CD4-positive, alpha-beta T cell (primary cell): ENCODE results near the gene HOXA3. TPM values are rescaled to one million over a fixed set of nuclear protein-coding genes. Genes with fewer than 3 reads are reported as not detected.
A peak's percentile ranks its signal among the peaks of the same experiment; 100 is the strongest.

Source experiments
- ATAC-seq: fragments of 200-7000 bp; cut with Tn5 transposase; one replicate; pipeline ENCODE4 v1.10.0; 2022; ENCODE audit warnings: mild to moderate bottlenecking; ENCODE audit not compliant: poor library complexity
- CTCF ChIA-PET: fragments of 350-600 bp; sonication (Branson Sonifier 250); formaldehyde crosslinking; loops from one replicate; lab custom pipeline; 2021; ENCODE audit warnings: antibody characterized with exemption, inconsistent platforms; lab: Charles Lee
- POLR2A ChIA-PET: fragments of 350-600 bp; sonication (Branson Sonifier 250); formaldehyde crosslinking; loops from one replicate; lab custom pipeline; 2021; ENCODE audit warnings: antibody characterized with exemption, inconsistent platforms; lab: Charles Lee
- DNase-seq, 14 experiments: peaks; one replicate each; pipeline ENCODE4 v3.0.0-alpha.2; 2013 to 2020; ENCODE audit warnings: mixed read lengths in 2 of 14
- H3K27ac ChIP-seq, 2 donors: one replicate each; pipeline versions ENCODE4 v1.5.1 to v1.7.0; 2013; ENCODE audit warnings: low read length in 2 of 2, low read depth in 1 of 2, mild to moderate bottlenecking in 1 of 2
- H3K27me3 ChIP-seq, 2 experiments: 1 replicate in 1 of 2; 2 replicates in 1 of 2; pipeline versions ENCODE4 v1.6.1 to v1.7.0; 2013; ENCODE audit warnings: low read length in 2 of 2, control low read depth in 1 of 2, mild to moderate bottlenecking in 1 of 2, moderate library complexity in 1 of 2; ENCODE audit not compliant: insufficient read depth in 2 of 2, control insufficient read depth in 1 of 2
- H3K36me3 ChIP-seq: one replicate; pipeline ENCODE4 v1.6.1; 2013; ENCODE audit warnings: low read length, control low read depth; ENCODE audit not compliant: insufficient read depth
- H3K4me1 ChIP-seq: one replicate; pipeline ENCODE4 v1.6.1; 2013; ENCODE audit warnings: low read length, control low read depth; ENCODE audit not compliant: insufficient read depth
- H3K4me3 ChIP-seq: one replicate; pipeline ENCODE4 v1.5.1; 2013; ENCODE audit warnings: mild to moderate bottlenecking, low read length, moderate library complexity
- H3K9me3 ChIP-seq, 2 experiments: 1 replicate in 1 of 2; 2 replicates in 1 of 2; pipeline versions ENCODE4 v1.6.1 to v1.7.0; 2013; ENCODE audit warnings: low read length in 2 of 2, mild to moderate bottlenecking in 2 of 2, control low read depth in 1 of 2, moderate library complexity in 1 of 2; ENCODE audit not compliant: control insufficient read depth in 1 of 2, insufficient read depth in 1 of 2
- H3K27ac Mint-ChIP-seq: one replicate; pipeline ENCODE4 v1.8.0; 2020; ENCODE audit warnings: mixed read lengths
- H3K27me3 Mint-ChIP-seq: one replicate; pipeline ENCODE4 v1.8.0; 2021; ENCODE audit warnings: mixed read lengths
- H3K36me3 Mint-ChIP-seq: one replicate; pipeline ENCODE4 v1.8.0; 2021; ENCODE audit warnings: low read depth, mixed read lengths
- H3K4me1 Mint-ChIP-seq: one replicate; pipeline ENCODE4 v1.8.0; 2021; ENCODE audit warnings: low read depth, mixed read lengths
- H3K4me3 Mint-ChIP-seq: one replicate; pipeline ENCODE4 v1.8.0; 2020; ENCODE audit warnings: mild to moderate bottlenecking, mixed read lengths
- H3K9me3 Mint-ChIP-seq: one replicate; pipeline ENCODE4 v1.8.0; 2020; ENCODE audit warnings: mixed read lengths
- intact Hi-C, 2 experiments: fragments of 100-400 bp; cut with DNase I in 1 of 2; cut with micrococcal nuclease in 1 of 2; formaldehyde crosslinking; loops; one replicate each; pipeline versions ENCODE4 v1.15.1 to v1.9.0; 2023 to 2025; cut with DNase I, micrococcal nuclease
- total RNA-seq, 174 experiments: library from RNA in 2 of 174; stranded (reverse) in 2 of 174; gene quantifications; one replicate each; pipeline ENCODE4 v1.2.3 and lab custom pipeline; 2021 to 2026
- TF ChIP-seq, protein P1 (sequence below): fragments of 200-600 bp; IDR thresholded peaks from one replicate; pipeline ENCODE4 v1.8.0; 2022; ENCODE audit warnings: antibody characterized with exemption, mild to moderate bottlenecking

HOXA3 gene
- total RNA-seq, 2 experiments from 2014 or later, result not detected

DNA sequence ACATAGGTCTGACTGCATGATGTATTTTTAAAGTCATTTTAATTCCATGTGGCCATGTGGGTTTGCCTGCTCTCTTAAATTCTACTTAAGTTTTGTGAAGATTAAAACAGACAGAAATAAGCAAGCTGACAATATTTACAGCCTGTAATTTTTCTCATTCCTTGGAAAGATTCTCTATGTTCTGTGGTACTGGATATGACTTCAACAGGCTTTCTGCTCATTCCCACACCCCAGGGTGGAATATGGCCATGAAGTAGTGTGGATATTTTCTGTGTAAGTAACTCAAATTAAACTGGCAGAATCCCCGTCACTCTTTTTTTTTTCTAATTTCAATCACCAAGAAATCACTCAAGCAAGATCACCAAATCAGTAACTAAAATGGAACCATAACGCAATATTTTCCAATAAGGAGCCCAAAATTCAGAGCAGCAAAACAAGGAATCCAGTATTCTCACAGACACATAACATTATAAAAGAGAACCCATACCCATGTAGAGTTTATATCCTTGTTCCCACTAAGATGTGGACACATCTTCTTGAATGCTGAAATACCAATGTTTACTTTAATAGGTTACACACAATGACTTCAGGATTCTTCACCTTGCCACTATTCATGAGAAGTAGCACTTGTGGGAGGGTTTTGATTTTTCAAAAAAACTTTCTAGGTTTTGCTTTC lies 14.6 kb downstream of the HOXA3 start:
- CTCF ChIA-PET, result no interaction called here

DNA sequence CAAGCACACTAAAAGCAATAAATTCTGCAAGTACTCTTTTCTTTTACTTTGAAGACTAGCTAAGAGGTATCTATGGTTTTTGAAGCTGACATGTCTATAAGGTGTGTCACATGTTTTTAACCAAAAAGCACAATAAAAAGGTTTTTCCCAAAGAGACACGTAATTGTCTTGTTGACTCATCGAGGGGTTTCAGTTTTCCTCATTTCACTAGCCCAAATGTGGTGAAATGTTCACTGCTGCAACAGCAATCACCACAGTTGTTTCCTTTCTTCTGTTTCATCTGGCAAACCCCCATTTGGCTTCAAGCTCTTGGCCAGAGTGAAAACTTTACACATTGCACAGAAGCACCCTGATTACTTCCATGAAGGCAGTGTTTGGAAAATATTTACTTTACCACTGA lies 18.0 kb downstream of the HOXA3 start:
- H3K36me3 ChIP-seq, result no peaks in the 10 kb centered on the region
- no peak overlapping the region for H3K4me3 ChIP-seq
- peaks cover 74% of the 10 kb centered on the region for H3K27me3 Mint-ChIP-seq
- H3K27ac ChIP-seq, result no peak overlapping the region
- H3K9me3 Mint-ChIP-seq, result no peaks in the 10 kb centered on the region
- H3K4me1 Mint-ChIP-seq, result no peaks in the 10 kb centered on the region
- intact Hi-C loops, result no loop called here
- ChIA-PET POLR2A (no interaction called here), CTCF (no interaction called here)
- H3K27ac Mint-ChIP-seq, result no peak overlapping the region
- no peak for ATAC-seq
- no peak overlapping the region for H3K4me3 Mint-ChIP-seq
- DNase-seq, result peak in 1 of 14 experiments; percentile 51
- TF ChIP-seq, protein P1, sequence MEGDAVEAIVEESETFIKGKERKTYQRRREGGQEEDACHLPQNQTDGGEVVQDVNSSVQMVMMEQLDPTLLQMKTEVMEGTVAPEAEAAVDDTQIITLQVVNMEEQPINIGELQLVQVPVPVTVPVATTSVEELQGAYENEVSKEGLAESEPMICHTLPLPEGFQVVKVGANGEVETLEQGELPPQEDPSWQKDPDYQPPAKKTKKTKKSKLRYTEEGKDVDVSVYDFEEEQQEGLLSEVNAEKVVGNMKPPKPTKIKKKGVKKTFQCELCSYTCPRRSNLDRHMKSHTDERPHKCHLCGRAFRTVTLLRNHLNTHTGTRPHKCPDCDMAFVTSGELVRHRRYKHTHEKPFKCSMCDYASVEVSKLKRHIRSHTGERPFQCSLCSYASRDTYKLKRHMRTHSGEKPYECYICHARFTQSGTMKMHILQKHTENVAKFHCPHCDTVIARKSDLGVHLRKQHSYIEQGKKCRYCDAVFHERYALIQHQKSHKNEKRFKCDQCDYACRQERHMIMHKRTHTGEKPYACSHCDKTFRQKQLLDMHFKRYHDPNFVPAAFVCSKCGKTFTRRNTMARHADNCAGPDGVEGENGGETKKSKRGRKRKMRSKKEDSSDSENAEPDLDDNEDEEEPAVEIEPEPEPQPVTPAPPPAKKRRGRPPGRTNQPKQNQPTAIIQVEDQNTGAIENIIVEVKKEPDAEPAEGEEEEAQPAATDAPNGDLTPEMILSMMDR, result no peak
- peaks cover 10% of the 10 kb centered on the region for H3K4me1 ChIP-seq
- H3K9me3 ChIP-seq, result peaks cover 0 to 8% of the 10 kb centered on the region in 2 experiments
- H3K36me3 Mint-ChIP-seq, result no peaks in the 10 kb centered on the region
- H3K27me3 ChIP-seq, result peaks cover 25 to 56% of the 10 kb centered on the region in 2 experiments

More for the DNA sequence above, 14.6 kb downstream of the HOXA3 start:
- H3K4me3 Mint-ChIP-seq, result no peak overlapping the region
- intact Hi-C loops, result no loop called here
- Histone ChIP-seq H3K4me3 (no peak overlapping the region), H3K36me3 (no peaks in the 10 kb centered on the region), H3K9me3 (peaks cover 0 to 9% of the 10 kb centered on the region in 2 experiments), H3K27me3 (peaks cover 19 to 65% of the 10 kb centered on the region in 2 experiments), H3K4me1 (no peaks in the 10 kb centered on the region), H3K27ac (no peak overlapping the region)
- DNase-seq (no peak), ATAC-seq (no peak)
- H3K4me1 Mint-ChIP-seq, result no peaks in the 10 kb centered on the region
- no peaks in the 10 kb centered on the region for H3K36me3 Mint-ChIP-seq
- H3K9me3 Mint-ChIP-seq, result no peaks in the 10 kb centered on the region
- POLR2A ChIA-PET, result no interaction called here
- H3K27ac Mint-ChIP-seq, result no peak overlapping the region
- TF ChIP-seq, protein P1, result no peak
- H3K27me3 Mint-ChIP-seq, result peaks cover 86% of the 10 kb centered on the region

DNA sequence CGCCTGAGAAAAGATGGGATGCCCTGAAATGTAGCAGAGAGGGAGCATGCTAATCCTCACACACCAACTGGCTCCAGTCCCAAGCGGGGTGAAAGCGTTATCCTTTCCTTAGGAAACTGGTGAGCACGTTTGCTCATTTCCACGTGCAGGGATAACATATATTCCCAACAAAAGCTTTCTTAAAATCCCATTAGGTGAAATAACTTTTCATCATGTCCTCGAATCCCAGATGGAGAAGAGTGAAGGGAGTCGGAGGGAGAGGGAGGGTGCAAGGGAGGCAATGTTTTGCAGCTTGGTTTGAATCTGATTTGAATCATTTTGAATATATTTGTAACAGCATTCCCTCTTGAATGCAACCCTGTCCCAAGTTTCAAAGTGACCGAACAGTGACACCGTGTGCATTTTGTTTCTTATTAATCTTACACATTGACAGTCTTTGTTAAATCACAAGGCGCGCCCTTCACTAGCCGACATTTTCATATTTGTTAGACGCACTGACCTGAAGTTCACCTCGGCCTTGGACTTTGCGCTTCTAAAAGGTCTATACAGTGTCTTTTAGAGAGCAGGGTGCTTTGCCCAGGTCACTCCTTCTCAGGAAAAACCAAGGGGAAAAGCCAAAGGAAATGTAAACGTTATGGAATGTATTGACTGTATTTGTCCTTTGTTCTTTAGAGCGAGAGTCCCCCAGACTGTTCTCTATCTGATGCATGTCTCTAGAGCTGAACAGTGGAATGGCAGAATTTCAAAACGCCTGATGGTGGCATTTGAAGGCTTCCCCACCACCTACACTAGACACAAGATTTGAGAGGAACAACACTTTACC lies 18.8 kb downstream of the HOXA3 start:
- POLR2A ChIA-PET, result no interaction called here
- H3K36me3 Mint-ChIP-seq, result no peaks in the 10 kb centered on the region
- H3K4me3 Mint-ChIP-seq, result no peak overlapping the region
- DNase-seq (no peak), ATAC-seq (no peak)
- no peaks in the 10 kb centered on the region for H3K9me3 Mint-ChIP-seq
- H3K27ac Mint-ChIP-seq, result no peak overlapping the region
- peaks cover 0 to 8% of the 10 kb centered on the region in 2 experiments for H3K9me3 ChIP-seq
- H3K27ac ChIP-seq, result no peak overlapping the region
- H3K27me3 ChIP-seq, result peaks cover 28 to 53% of the 10 kb centered on the region in 2 experiments
- intact Hi-C loops, result no loop called here
- H3K4me3 ChIP-seq, result no peak overlapping the region
- peaks cover 10% of the 10 kb centered on the region for H3K4me1 ChIP-seq
- CTCF ChIA-PET, result no interaction called here
- TF ChIP-seq, protein P1, result no peak
- H3K27me3 Mint-ChIP-seq, result peaks cover 79% of the 10 kb centered on the region
- no peaks in the 10 kb centered on the region for H3K4me1 Mint-ChIP-seq
- H3K36me3 ChIP-seq, result no peaks in the 10 kb centered on the region
